OCI-LY3 (cell line): ENCODE results near the gene CAMKV.

Experiments used
- EZH2phosphoT487 ChIP-seq: fragments of 200-600 bp; shearing (Covaris generic); IDR thresholded peaks from 2 replicates; pipeline ENCODE4 v1.6.1; 2018; ENCODE audit warnings: antibody characterized with exemption, mixed run types, low read depth
- TF ChIP-seq, protein P1 (sequence below): fragments of 200-600, 300-600 bp; sonication (generic); IDR thresholded peaks from 2 replicates; pipeline ENCODE4 v1.5.1; 2014; ENCODE audit warnings: antibody characterized with exemption, low read length, low read depth

GRCh38 chr3:49868862-49869466 lies 742 bp downstream of the CAMKV start:
- TF ChIP-seq, protein P1, sequence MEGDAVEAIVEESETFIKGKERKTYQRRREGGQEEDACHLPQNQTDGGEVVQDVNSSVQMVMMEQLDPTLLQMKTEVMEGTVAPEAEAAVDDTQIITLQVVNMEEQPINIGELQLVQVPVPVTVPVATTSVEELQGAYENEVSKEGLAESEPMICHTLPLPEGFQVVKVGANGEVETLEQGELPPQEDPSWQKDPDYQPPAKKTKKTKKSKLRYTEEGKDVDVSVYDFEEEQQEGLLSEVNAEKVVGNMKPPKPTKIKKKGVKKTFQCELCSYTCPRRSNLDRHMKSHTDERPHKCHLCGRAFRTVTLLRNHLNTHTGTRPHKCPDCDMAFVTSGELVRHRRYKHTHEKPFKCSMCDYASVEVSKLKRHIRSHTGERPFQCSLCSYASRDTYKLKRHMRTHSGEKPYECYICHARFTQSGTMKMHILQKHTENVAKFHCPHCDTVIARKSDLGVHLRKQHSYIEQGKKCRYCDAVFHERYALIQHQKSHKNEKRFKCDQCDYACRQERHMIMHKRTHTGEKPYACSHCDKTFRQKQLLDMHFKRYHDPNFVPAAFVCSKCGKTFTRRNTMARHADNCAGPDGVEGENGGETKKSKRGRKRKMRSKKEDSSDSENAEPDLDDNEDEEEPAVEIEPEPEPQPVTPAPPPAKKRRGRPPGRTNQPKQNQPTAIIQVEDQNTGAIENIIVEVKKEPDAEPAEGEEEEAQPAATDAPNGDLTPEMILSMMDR = no peak
- TF ChIP-seq EZH2phosphoT487 = no peak
